Body of pancreas (tissue), 4 donors: ENCODE measurements around the gene HDGFL3. TPM values are rescaled to one million over a fixed set of nuclear protein-coding genes. Genes with fewer than 3 reads are reported as not detected.
A peak's percentile ranks its signal among the peaks of the same experiment; 100 is the strongest.
"Not testable (repeated sequence)": the region's sequence is repeated elsewhere in the genome, so short reads cannot be mapped to it uniquely, and the experiment has no call there.

Source experiments
- ATAC-seq: fragments of 150-250 bp; one replicate; pipeline ENCODE4 v1.9.1; 2016
- DNase-seq, 4 donors: peaks; one replicate each; pipeline ENCODE4 v3.0.0-alpha.2; 2019
- H3K27ac ChIP-seq, 4 donors: fragments of 200-600 bp; sonication (generic); 1 replicate in 3 of 4; 2 replicates in 1 of 4; pipeline versions ENCODE4 v1.5.1 to v1.6.1; 2016 to 2019; ENCODE audit warnings: mild to moderate bottlenecking in 1 of 4, mixed read lengths in 1 of 4, moderate library complexity in 1 of 4
- H3K27me3 ChIP-seq, 2 donors: fragments of 200-600 bp; sonication (generic); one replicate each; pipeline ENCODE4 v1.6.0; 2016; ENCODE audit warnings: mild to moderate bottlenecking in 1 of 2
- H3K36me3 ChIP-seq, 2 donors: fragments of 200-600 bp; sonication (generic); replicated peaks in 1 of 2; 2 replicates each; pipeline ENCODE4 v1.5.1; 2016; ENCODE audit warnings: low read depth in 2 of 2; ENCODE audit not compliant: insufficient read depth in 1 of 2
- H3K4me1 ChIP-seq: fragments of 200-600 bp; sonication (generic); one replicate; pipeline ENCODE4 v1.6.0; 2016
- H3K4me3 ChIP-seq, 2 donors: fragments of 200-600 bp; sonication (generic); 1 replicate in 1 of 2; 2 replicates in 1 of 2; pipeline ENCODE4 v1.5.1; 2016 to 2019
- H3K9me3 ChIP-seq, 3 donors: fragments of 200-600 bp; sonication (generic); 1 replicate in 2 of 3; 2 replicates in 1 of 3; pipeline ENCODE4 v1.5.1; 2016
- POLR2A ChIP-seq, 3 donors: fragments of 450-650 bp; IDR thresholded peaks; one replicate each; pipeline ENCODE4 v1.6.1; 2016; ENCODE audit warnings: antibody characterized with exemption in 3 of 3, mild to moderate bottlenecking in 2 of 3
- WGBS, 2 donors: methylation state at CpG; one replicate each; pipeline ENCODE4 v1.1.5; 2017; 5-methylcytosine and 5-hydroxymethylcytosine counted together
- intact Hi-C: fragments of 100-400 bp; cut with DNase I; formaldehyde crosslinking; loops from one replicate; pipeline ENCODE4 v1.15.1; 2023
- total RNA-seq, 2 donors: library from RNA; depleted of rRNA; stranded (reverse); fragments of >200 nt; gene quantifications; one replicate each; pipeline ENCODE4 v1.1.0, GENCODE V29; 2016
- TF ChIP-seq, protein P1 (sequence below), 7 experiments: fragments of 450-650 bp in 4 of 7; fragments of 200-600 bp in 3 of 7; sonication (generic) in 3 of 7; IDR thresholded peaks; one replicate each; pipeline ENCODE4 v1.5.1; 2016 to 2019; ENCODE audit warnings: antibody characterized with exemption in 7 of 7

Gene HDGFL3
- total RNA-seq, 2 donors from 2014 or later = 10.4 to 22.7 TPM

DNA sequence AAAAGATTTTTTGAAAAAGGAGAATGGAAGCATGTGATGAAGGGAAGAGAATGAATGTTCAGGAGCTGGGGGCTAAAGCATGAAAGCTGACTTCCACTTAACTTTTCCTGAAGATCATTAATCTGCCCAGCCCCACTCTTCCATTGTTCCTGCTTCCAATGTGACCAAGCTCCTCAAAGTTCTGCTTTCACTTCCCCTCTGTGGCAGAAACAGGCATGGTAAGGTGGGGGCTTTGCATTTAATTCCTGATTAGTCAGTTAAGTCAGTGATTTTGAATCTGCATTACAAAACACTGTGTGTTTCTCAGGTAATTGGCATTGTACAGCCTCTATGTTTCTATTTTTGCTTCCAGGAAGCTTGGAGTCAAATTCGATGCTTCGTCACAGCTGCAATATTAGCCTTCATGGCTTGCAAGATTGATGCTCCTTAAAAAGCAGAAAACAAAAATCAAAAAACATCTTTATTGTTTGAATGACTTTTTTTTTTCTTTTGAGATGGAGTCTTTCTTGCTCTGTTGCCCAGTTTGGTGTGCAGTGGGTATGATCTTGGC lies 107.5 kb downstream of the HDGFL3 start:
- Histone ChIP-seq H3K4me3 (no peak overlapping the region), H3K27me3 (no peaks in the 10 kb centered on the region), H3K9me3 (peaks cover 0 to 9% (median 0%) of the 10 kb centered on the region in 3 donors), H3K36me3 (no peaks in the 10 kb centered on the region), H3K27ac (no peak overlapping the region), H3K4me1 (no peaks in the 10 kb centered on the region)
- TF ChIP-seq, protein P1, sequence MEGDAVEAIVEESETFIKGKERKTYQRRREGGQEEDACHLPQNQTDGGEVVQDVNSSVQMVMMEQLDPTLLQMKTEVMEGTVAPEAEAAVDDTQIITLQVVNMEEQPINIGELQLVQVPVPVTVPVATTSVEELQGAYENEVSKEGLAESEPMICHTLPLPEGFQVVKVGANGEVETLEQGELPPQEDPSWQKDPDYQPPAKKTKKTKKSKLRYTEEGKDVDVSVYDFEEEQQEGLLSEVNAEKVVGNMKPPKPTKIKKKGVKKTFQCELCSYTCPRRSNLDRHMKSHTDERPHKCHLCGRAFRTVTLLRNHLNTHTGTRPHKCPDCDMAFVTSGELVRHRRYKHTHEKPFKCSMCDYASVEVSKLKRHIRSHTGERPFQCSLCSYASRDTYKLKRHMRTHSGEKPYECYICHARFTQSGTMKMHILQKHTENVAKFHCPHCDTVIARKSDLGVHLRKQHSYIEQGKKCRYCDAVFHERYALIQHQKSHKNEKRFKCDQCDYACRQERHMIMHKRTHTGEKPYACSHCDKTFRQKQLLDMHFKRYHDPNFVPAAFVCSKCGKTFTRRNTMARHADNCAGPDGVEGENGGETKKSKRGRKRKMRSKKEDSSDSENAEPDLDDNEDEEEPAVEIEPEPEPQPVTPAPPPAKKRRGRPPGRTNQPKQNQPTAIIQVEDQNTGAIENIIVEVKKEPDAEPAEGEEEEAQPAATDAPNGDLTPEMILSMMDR (IDR thresholded peaks at IDR 0.05) = no peak
- no peak for TF ChIP-seq POLR2A (IDR thresholded peaks at IDR 0.05)
- no peak for DNase-seq
- intact Hi-C loops = no loop called here
- ATAC-seq = no peak
- 40 to 50% methylated on average over 2 of the region's 2 CpGs for WGBS, 2 donors

DNA sequence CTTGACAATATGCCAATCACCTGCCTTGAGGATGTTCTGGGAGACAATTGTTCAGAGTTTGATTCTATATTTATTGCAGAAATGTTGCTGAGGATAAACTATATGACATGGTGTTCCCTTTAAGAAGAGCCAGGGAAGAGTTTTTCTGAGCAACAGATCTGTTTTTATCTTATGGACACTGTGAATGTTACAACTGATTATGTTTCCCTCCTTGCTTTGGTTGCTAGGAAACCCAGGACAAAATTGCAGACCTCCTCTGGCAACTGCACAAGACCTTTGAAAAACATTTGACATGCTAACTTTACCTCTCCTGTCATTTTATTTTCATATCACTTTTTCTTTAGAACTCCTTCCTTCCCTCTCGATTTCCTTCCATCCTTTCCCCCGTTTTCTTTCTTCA lies 108.3 kb downstream of the HDGFL3 start:
- H3K4me1 ChIP-seq = no peaks in the 10 kb centered on the region
- 34 to 79% methylated on average over 2 of the region's 2 CpGs for WGBS, 2 donors
- no peaks in the 10 kb centered on the region for H3K27me3 ChIP-seq
- peaks cover 0 to 9% (median 0%) of the 10 kb centered on the region in 3 donors for H3K9me3 ChIP-seq
- H3K27ac ChIP-seq = no peak overlapping the region
- intact Hi-C loops = no loop called here
- TF ChIP-seq, protein P1 (IDR thresholded peaks at IDR 0.05) = no peak
- no peak for TF ChIP-seq POLR2A (IDR thresholded peaks at IDR 0.05)
- ATAC-seq (no peak), DNase-seq (no peak)
- no peaks in the 10 kb centered on the region for H3K36me3 ChIP-seq
- no peak overlapping the region for H3K4me3 ChIP-seq

DNA sequence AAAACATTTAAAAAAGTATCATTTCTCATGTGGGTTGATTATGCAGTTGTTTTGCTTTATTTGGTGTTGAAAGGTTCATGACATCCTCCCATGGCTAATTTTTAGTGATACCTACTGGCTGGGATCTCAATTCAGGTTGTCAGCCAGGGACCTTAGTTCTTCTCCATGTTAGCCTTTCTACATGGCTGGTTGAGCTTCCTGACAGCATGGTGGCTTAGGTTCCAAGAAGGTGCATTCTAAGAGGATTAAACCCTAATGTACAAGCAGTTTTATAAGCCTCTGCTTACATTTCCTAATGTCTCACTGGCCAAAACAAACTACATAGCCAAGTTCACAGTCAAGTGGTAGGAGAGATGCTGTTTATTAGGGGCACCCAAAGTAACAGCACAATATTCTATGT lies 109.5 kb downstream of the HDGFL3 start:
- Histone ChIP-seq H3K4me1 (no peaks in the 10 kb centered on the region), H3K36me3 (no peaks in the 10 kb centered on the region), H3K27me3 (no peaks in the 10 kb centered on the region), H3K9me3 (peaks cover 0 to 9% (median 0%) of the 10 kb centered on the region in 3 donors), H3K4me3 (no peak overlapping the region), H3K27ac (no peak overlapping the region)
- TF ChIP-seq POLR2A (IDR thresholded peaks at IDR 0.05) = no peak
- TF ChIP-seq, protein P1 (IDR thresholded peaks at IDR 0.05) = no peak
- ATAC-seq (no peak), DNase-seq (no peak)
- intact Hi-C loops = no loop called here

DNA sequence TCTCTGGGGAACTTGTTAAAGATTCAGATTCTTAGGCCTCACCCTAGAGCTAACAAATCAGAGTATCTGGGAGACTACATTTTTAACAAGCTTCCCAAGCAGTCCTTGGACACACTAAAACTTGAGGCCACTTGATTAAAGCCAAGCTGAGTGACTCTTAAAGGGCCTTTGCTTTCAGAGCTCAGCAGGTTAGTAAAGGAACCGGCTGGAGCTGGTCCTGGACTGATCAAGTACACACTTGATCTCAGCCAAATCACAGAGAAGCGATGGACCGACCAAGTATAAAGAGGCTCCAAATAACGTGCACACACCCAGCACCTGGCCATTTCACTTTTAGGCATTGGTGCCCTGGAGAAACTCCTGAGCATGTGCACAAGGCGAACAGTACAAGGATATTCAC lies 113.0 kb downstream of the HDGFL3 start:
- ATAC-seq (no peak), DNase-seq (no peak)
- Histone ChIP-seq H3K27ac (no peak overlapping the region), H3K4me3 (no peak overlapping the region), H3K4me1 (no peaks in the 10 kb centered on the region), H3K9me3 (peaks cover 0 to 9% (median 0%) of the 10 kb centered on the region in 3 donors), H3K27me3 (no peaks in the 10 kb centered on the region), H3K36me3 (no peaks in the 10 kb centered on the region)
- no peak for TF ChIP-seq POLR2A (IDR thresholded peaks at IDR 0.05)
- TF ChIP-seq, protein P1 (IDR thresholded peaks at IDR 0.05) = no peak
- intact Hi-C loops = no loop called here
- 79 to 80% methylated on average over 5 of the region's 5 CpGs for WGBS, 2 donors

DNA sequence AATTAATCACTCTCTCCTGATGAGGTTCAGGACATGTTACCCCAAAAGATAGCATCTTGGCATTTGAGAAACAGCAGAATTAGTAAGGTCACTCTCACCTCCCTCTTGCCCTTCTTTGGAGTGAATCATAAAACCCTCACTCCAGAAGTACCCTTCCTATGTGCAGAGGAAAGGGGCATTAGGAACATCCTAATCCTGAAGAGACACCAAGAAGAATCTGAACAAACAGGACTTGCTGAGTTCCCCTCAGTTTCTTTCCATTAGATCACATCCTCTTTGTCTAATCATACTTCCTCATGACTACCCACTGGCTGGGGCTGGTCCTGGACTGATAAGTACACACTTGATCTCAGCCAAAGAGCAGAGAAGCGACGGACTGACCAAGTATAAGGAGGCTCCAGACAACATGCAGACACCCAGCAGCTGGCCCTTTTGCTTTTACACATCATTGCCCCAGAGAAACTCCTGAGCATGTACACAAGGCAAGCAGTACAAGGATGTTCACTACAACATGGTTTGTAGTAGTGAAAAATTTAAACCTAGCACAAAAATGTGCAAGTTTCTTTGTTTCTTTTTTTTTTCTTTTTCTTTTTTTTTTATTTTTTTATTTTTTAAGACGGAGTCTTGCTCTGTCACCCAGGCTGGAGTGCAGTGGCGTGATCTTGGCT lies 115.2 kb downstream of the HDGFL3 start:
- no peak overlapping the region for H3K4me3 ChIP-seq
- H3K9me3 ChIP-seq = peaks cover 0 to 1% (median 0%) of the 10 kb centered on the region in 3 donors
- no peaks in the 10 kb centered on the region for H3K36me3 ChIP-seq
- H3K4me1 ChIP-seq = no peaks in the 10 kb centered on the region
- intact Hi-C loops = no loop called here
- 58 to 69% methylated on average over 4 of the region's 4 CpGs for WGBS, 2 donors
- DNase-seq = peak in 2 of 4 donors; percentile 25 to 68
- H3K27me3 ChIP-seq = no peaks in the 10 kb centered on the region
- H3K27ac ChIP-seq = peak overlapping the region in 1 of 4 donors; percentile 37
- ATAC-seq = no peak
- TF ChIP-seq POLR2A (IDR thresholded peaks at IDR 0.05) = peak in 2 of 3 donors; percentile 18 to 51
- TF ChIP-seq, protein P1 (IDR thresholded peaks at IDR 0.05) = no peak

DNA sequence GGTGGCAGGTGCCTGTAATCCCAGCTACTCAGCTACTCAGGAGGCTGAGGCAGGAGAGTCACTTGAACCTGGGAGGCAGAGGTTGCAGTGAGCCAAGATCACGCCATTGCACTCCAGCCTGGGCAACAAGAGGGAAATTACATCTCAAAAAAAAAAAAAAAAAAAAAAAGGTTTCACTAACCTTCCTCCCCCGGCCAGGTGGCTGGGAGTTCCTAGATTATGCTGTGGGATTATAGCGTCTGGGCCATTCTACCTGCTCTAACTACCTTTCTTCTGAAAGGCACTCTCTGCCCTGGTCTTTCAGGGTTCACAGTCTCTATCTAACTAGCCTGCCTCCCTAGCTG lies 115.7 kb downstream of the HDGFL3 start:
- ATAC-seq, H3K36me3 ChIP-seq, H3K27me3 ChIP-seq, H3K27ac ChIP-seq, intact Hi-C loops, H3K9me3 ChIP-seq, H3K4me1 ChIP-seq, DNase-seq, H3K4me3 ChIP-seq: not testable (repeated sequence)
- WGBS, 2 donors = 86% methylated on average over 3 of the region's 3 CpGs
